Raji (cell line): ENCODE results near the gene FNDC11.

Experiments
- POLR2A ChIP-seq: IDR thresholded peaks from 2 replicates; pipeline ENCODE4 v1.6.1; 2011; ENCODE audit warnings: low read depth, low read length, control low read depth; ENCODE audit not compliant: insufficient read depth

Gene FNDC11

DNA sequence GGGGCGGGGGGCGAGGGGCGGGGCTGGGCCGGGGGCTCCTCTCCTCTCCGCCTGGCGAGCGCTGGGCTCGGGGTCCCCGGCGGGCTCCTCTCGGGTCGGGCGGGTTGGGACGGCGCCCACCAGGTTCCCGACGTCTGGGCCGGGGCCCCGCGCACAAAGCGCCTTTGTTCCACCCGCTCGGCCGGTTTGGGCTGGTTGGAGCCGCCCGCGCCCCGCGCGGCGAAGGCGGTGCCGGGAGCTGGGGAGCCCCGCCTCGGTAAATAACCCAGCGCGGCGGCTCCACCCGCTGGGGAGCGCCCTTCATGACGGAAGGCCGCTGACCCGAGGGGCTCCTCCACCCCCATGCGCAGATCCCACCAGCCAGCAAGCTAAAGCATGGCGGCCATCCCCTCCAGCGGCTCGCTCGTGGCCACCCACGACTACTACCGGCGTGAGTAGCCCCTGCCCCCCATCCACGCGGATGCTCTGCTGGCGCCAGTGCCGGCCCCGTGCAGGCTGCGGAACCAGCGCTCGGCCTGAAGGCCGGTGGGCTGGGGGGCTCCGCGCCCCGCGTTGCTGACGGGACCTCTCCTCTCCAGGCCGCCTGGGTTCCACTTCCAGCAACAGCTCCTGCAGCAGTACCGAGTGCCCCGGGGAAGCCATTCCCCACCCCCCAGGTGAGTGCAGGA lies 32.9 kb upstream of the FNDC11 start:
- TF ChIP-seq POLR2A = no peak

DNA sequence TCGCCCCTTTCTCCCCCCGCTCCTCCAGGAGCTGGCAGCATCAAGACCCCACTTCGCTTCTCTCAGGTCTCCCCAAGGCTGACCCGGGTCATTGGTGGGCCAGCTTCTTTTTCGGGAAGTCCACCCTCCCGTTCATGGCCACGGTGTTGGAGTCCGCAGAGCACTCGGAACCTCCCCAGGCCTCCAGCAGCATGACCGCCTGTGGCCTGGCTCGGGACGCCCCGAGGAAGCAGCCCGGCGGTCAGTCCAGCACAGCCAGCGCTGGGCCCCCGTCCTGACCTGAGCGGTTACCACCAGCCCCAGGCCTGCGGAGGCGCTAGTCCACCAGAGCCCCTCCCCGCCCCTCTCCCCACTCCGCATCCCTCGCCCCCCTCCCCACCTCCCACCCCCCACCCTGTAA lies 32.4 kb upstream of the FNDC11 start:
- no peak for TF ChIP-seq POLR2A

DNA sequence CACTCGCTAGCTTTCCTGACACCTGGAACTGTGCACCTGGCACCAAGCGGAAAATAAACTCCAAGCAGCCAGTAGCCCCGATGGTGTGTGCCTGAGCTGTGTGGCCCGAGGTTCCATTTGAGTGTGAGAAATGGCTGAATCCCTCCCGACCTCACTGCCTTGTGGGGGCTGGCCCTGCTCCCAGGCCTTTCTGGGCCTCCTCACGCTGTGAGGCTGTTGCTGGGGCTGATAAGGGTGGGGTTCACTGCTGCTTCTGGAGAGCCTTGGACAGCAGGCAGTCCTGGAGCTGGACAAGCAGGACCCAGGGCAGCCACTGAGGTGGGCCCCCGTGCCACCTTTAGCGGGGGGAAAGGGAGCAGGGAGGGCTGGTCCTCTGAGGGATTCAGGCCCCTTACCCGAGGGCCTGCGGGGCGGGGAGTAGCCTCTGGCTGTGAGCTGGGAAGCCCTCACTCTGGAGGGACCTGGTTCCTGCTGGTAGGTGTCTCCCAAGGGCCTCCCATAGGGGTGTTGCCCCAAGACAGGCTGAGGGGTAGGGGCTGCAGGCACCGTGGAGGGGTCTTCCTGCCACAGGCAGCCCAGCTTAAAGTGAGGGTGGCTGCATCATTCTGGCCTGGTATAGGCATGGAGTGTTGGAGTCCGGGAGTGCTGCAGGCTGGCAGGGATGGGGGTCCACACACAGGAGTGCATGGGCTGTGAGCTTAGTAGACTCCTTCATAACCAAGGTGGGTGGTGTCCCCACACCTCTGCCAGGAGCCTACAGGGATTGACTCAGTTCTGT lies 31.7 kb upstream of the FNDC11 start:
- no peak for TF ChIP-seq POLR2A

DNA sequence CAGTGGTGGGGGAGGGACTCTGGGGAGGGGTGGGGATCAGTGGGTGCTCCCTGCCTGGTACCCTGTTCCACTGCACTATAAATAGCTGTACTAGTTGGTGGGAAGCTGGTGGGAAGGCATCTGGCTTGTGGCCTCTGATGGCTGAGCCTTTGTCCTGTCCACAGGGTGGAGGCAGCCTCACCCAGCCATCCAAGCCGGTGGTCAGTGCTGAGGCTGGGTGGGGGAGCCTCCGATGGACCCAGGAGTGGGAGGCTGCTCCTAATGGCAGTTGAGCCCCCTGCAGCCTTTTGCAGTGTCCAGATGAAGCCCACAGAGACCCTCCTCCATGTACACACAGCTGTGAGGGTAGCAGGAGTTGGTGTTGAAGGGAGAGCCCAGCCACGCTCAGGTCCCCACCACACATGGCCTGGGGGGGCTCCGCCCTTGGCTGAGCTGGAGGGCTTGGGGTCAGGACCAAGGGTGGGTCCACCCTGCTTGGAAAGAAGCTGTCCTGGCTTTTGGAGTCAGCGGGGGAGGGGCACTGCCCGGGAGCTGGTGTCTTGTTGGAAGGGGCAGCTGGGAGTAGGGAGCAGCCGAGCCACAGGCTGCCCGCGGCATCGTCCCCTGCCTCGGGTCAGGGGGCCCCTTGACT lies 30.9 kb upstream of the FNDC11 start:
- TF ChIP-seq POLR2A = no peak

DNA sequence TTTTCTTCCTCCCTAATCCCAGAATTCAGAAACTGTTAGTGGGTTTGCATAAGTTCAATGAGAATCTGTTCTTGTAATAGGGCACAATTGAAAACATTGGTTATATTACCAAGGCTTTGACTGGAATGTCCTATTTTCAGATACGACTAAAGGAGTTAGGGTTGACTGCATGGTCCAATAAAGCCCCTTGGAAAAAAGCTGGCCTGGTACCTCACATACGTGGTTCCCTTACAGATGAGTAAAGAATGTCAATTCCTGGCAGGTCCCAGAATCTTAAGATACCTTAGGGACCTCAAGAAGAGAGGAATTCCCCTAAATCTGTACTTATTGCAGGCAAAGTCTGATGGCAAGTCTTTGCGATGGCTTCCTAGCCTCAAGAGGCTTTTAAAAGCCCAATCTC lies 28.8 kb upstream of the FNDC11 start:
- no peak for TF ChIP-seq POLR2A

DNA sequence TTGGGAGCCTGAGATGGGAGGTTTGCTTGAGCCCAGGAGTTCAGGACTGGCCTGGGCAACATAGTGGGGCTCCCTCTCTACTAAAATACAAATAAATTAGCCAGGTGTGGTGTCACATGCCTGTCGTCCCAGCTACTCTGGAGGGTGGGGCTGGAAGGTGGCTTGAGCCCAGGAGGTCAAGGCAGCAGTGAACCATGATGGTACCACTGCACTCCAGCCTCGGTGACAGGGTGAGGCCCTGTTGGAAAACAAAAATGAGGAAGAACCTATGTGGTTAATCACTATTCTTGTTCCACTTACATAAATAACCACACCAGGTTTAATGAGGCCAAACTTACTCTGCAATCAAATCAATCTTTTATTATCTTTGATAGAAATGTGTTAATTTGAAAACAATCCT lies 28.0 kb upstream of the FNDC11 start:
- peak; percentile 28; the same call in 1 of the 2 replicates for TF ChIP-seq POLR2A

DNA sequence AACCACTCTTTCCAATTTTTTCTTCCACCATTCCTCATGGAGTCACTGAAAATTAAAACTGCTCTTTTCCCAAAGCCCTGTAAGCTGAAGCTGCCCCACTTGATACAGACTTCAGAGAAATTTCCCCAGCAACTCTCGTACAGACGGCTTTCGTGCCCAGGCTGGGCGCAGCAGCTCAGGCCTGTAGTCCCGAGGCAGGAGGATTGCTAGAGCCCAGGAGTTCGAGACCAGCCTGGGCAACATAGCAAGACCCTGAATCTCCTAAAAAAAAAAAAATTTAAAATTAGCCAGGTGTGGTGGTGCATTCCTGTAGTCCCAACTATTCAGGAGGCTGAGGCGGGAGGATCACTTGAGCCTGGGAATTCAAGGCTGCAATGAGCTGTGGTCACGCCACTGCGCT lies 26.8 kb upstream of the FNDC11 start:
- no peak for TF ChIP-seq POLR2A

DNA sequence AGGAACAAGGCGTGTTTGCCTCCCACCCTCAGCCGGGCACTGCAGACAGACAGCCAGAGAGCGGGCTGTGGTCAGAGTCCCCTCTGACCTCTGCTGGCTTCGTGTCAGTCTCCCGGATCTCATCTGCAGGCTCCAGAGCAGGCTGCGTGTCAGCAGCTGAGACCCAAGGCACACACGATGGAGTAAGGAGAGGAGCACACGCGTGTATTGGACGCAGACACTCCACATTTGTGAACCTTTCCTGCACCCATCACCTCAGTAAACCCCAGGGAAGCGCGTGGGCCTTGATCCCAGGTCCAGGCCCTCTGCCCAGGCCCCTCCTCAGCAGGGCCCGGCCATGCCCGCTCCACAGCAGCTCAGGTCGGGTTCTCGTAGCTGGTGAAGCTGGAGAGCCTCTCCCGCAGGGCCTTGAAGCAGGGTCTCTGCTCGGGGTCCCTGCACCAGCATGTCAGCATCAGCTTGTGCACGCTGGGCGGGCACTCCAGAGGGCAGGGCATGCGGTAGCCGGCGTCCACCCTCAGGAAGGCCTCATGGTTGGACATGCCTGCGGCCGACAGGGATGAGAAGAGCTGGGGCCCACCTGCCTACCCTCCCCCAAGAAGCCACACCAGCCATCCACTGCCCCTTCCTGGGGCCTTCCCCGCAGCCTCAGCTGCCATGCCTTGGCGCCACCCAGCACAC lies 24.6 kb upstream of the FNDC11 start:
- TF ChIP-seq POLR2A = no peak

DNA sequence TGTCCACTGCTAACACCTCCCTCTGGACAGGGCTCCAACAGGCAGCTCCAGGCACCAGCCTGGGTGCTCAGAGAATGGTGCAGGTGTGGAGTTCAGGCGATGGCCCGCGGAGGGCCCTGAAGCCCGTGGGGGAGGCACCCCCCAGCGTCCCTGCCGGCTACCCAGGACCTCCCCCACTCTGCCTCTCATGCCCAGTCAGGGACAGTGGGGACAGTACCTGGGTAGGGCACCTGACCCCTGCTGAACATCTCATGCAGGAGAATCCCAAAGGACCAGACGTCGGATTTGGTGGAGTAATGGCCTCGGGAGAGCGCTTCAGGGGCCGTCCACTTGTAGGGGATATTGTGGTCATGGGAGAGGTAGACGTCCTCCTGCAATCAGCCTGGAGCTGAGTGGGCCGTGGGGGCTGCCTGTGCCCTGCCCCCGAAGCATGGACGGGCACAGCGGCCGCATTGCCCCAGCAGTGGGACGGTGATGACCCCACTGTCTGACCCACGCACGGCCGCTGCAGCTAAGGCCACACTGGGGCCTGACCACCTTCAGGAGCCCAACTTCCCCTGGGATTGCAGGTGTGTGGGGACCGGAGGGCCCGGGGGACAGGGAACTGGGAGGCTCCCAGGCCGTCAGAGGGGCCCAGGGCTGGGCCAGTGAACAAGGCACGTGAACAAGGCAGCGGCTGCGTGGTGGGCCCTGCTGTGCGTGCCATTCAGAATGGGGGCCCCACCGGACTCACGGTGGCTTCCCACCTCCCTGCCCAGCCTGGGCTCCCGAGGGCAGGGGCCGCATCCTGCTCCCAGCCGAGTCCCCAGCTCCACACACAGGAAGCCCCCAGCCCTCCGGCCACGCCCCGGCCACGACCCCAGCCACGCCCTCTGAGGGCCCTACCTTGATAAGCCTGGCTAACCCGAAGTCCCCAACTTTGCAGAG lies 23.8 kb upstream of the FNDC11 start:
- TF ChIP-seq POLR2A = no peak

DNA sequence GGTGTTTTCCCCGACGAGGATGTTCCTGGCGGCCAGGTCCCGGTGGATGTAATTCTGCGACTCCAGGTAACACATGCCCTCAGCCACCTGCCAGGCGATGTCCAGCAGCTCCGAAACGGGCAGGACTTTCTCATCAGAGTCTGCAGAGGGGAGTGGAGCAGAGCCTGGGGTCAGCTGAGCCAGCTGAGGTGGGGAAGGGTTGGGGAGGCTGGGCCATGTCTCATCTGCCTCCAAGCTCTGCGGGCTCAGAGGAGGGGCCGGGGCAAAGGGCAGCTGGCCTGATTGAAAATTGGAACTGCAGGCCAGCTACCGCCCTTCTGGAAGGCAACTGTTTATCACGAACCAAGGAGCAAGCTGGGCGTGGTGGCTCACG lies 23.2 kb upstream of the FNDC11 start:
- TF ChIP-seq POLR2A = no peak

DNA sequence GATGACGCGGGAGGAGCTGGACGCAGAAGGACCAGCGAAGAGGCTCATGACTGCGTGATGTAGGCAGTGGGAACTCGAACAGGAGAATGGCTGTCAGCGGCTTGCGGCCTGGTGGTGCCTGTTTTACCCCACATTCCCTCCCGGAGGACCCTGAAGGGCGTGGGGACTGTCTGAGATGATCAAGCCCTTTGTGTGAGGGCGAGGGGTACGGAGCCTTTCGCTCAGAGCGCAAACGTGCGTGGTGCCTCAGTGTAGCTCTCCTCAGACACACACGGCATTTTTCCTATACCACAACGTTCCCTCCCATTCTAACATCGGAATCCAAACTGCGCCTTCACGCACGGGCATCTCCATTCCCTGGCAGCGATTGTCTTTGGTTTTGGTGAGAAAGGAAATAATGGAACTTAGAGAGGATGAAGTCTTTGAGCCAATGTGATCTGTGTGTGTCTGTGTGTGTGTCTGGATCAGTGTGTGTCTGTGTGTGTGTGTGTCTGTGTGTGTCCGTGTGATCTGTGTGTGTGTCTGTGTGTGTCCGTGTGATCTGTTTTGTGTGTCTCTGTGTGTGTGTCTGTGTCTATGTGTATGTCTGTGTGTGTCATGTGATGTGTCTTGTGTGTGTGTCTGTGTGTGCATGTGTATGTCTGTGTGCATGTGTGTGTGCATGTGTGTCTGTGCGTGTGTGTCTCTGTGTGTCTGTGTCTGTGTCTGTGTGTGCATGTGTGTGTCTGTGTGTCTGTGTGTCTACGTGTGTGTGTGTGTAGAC lies 22.1 kb upstream of the FNDC11 start:
- no peak for TF ChIP-seq POLR2A

DNA sequence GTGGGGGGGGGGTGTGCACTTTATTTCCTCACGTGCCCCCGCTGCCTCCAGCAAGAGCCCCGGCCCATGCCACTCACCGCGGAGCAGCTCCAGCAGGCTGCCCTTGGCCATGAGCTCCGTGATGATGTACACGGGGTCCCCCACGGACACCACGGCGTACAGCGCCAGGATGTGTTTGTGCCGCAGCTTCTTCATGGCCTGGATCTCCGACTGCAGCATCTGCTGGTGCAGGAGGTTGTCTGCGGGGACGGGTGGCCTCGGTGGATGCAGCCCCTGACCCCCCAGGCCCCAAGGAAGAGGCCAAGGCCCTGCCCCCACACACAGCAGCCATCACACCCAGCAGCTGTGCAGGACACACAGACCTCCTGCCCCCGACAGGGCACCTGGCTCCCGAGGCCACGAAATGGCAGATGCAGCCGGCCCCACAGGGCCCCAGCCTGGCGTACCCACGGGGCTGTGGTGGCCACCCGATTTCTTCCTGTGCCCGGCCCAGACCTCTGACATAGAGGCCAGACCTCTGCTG lies 21.4 kb upstream of the FNDC11 start:
- no peak for TF ChIP-seq POLR2A

DNA sequence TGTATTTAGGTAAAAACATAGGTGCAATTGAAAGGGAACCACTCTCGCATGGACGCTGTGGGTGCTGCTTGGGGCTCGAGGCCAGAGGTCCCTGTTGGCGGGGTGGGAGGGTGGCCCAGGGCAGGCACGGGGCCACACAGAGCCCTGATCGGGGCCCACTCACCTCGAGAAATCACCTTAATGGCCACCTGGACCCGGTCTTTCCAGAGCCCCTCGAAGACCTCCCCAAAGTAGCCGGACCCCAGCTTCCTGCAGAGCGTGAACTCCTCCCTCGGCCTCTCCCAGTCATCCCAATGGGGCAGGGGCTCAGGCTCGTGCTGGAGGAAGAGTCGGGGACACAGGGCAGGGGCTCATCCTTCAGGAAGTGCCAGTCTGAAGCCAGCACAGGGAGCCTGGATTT lies 20.6 kb upstream of the FNDC11 start:
- no peak for TF ChIP-seq POLR2A

DNA sequence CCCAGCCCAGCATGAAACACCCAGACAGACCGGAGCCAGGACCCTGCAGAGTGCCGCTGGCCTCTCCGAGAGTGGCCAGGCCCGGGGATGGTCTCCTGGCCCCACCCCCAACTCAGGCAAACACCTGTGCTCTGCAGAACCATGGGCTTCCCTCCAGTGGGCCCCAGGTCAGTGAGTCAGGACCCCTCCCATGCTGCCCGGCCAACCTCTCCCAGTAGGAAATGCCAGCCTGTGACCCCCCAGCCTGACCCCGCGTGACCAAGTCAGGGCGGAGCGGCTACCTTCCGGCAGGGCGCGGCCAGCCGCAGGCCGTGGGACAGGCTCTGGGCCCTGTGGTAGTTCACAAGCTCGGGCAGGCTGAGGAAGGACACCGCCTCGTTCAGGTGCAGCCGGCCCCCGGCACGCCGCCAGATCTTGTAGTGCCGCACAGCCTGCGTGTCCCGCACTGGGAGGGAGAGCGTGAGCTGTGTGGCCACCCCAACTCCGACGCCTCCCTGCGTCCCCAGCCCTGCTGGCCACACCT lies 20.0 kb upstream of the FNDC11 start:
- TF ChIP-seq POLR2A = no peak

DNA sequence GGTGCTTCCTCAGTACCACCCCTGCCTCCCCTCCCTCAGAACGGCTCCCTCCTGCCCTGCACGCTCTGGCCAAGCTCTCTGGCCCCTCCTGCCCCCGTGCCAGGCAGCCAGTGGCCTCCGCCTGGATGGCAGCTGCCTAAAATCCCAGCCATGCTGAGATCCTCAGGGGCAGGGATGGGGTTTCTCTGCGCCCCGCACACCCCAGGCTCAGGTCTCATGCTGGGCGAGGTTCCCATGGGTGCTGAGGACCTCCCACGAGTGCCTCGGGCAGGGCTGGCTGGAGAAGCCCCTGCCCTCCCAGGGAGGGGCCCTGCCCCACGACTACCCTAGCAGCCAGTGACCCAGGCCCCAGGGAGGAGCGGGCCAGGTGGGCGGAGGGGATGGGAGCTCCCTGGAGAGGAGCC lies 19.5 kb upstream of the FNDC11 start:
- no peak for TF ChIP-seq POLR2A
